NCI-H1417 treated with DMSO at 0.1 percent for 48 hours (cell line): ENCODE results near the gene BLM.
"Not testable (repeated sequence)": the region's sequence is repeated elsewhere in the genome, so short reads cannot be mapped to it uniquely, and the experiment has no call there.

Experiments
- DNase-seq: peaks from one replicate; lab custom pipeline; 2025; lab: John Stamatoyannopoulos, UW

The BLM gene

GRCh38 chr15:90822204-90822955 is 105.2 kb downstream of the BLM start:
- no peak for DNase-seq

- DNase-seq, result no peak
Measured at GRCh38 chr15:90823455-90823974, 106.4 kb downstream of the BLM start.

GRCh38 chr15:90825115-90825899 is 108.2 kb downstream of the BLM start:
- DNase-seq, result not testable (repeated sequence)

DNA sequence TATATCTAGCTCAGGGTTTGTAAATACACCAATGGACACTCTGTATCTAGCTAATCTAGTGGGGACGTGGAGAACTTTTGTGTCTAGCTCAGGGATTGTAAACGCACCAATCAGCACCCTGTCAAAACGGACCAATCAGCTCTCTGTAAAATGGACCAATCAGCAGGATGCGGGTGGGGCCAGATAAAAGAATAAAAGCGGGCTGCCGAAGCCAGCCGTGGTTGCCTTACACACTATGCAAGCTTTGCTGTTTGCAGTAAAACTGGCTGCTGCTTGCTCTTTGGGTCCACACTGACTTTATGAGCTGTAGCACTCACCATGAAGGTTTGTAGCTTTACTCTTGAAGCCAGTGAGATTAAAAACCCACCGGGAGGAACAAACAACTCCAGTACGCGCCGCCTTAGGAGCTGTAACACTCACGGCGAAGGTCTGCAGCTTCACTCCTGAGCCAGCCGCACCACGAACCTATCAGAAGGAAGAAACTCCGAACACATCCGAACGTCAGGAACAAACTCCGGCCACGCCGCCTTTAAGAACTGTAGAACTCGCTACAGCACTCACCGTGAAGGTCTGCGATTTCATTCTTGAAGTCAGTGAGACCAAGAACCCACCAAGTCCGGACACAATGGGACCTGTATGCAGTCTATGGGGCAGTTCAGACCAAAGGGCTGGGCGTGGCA is 109.2 kb downstream of the BLM start:
- not testable (repeated sequence) for DNase-seq

DNA sequence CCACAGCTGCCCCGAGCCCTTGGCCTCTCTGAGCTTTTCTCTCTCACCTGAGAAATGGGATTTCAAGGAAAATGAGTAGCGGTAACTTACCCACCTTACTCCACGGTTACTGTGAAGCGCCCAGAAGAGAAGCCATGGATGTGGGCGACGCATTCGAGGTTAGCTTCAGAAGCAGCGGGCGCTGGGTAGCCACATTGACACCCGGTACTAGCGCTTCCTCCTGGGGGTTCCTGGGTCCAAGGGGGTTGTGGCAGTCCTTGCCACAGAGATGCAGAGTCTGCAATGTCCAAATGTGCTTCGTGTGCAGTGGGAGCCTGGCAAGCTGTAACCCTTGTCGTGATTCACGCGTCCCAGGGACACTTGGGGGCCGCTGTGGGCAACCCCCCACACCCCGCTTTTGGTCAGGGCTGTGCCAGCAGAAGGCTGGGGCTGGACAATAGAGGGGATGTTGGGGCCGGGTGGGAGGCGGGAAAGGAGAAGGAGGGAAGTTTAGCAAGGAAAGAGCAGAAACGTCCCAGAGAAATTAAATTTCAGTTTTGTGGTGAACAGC is 109.8 kb downstream of the BLM start:
- DNase-seq, result no peak

DNA sequence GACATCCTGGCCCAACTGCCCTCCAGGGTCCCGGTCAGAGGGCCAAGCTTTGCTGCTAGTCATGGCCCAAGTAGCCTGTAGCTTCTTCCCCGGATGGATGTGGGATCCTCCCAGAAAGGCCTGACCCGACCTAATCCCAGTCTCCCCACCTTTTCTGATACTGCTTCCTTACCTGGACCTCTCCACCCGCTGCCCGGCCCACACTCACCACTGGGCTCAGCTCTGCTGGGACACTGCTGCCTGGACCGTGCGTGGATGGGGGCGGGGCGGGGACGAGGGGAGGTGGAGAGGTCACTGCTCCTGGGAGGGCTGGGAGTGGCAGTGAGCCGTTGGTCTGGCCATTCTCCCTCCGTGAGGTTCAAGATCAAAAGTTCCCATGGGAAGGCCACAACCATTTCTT is 111.0 kb downstream of the BLM start:
- no peak for DNase-seq

DNA sequence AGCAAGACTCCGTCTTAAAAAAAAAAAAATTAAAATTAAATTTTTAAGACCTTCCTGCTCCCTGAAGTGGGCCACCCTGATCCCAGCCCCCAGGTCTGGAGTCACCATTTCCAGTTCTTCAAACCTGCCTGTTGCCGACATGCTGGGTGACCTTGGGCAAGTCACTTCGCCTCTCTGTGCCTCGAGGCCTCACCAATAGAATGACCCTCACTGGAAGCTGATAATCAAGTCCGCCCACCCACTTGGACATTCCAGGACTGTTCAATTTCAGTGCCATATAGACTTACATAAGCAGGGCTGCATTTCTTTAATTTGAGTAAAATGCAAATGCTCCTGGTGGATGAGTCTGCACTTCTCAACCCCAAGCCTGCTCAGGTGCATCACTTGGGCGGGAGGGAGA is 112.0 kb downstream of the BLM start:
- no peak for DNase-seq

GRCh38 chr15:90829942-90830440 is 112.8 kb downstream of the BLM start:
- no peak for DNase-seq

- DNase-seq, result no peak
Measured at GRCh38 chr15:90834626-90835025, 117.5 kb downstream of the BLM start.

GRCh38 chr15:90836296-90836871 is 119.2 kb downstream of the BLM start:
- DNase-seq, result no peak

DNA sequence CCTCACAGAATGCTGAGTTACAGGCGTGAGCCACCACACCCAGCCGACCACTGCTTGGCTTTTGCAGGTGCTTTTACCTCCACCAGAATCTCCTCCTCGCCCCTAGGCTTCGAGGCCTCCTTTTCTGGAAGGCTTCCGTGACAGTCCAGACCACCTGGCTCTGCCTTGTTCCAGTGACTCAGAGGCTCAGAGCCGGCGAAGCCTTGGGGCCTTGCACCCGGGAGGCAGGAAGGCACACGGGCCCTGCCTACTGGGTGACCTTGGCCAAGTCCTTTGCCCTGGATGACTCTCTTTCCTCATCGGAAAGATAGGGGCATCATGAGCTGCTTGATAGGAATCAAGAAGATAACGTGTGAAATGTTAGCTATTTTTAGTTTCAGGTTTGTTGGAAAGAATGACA is 119.9 kb downstream of the BLM start:
- DNase-seq, result no peak

DNA sequence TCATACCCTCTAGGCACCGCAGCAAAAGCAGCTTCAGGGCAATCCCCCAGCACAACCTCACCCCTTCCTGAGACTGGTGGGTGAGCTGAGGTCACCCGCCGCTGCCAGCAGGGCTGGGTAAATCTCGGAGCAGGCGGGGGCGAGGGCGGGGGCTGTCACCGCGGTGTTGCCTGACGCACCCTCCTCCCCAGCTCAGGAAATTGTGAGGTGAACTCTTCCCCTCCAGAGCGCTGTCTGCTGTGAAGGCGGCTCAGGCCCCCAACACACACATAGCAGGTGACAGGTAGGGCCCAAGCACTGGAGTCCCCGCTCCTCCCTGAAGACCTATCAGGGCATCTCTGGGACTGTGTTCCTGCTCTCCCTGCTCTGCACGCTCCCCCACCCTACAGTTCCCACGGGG is 121.0 kb downstream of the BLM start:
- no peak for DNase-seq

DNA sequence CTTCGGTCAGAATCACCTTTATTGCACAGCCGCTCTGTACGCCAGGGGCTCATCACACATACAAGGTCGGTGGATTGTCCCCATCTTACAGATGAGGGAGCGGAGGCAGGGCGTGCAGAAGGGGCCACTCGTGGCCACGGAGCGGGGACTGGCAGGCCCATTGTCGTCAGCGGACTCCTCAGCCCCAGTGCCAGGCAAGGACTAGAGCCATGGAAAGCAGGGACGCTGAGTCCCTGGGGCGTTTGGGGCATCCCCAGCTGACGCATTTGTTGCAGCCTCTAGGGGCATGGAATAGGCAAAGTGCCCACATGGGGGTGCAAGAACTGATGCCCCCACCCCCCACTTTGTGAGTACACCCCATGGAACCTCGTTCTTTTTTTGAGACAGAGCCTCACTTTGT is 121.4 kb downstream of the BLM start:
- no peak for DNase-seq

DNA sequence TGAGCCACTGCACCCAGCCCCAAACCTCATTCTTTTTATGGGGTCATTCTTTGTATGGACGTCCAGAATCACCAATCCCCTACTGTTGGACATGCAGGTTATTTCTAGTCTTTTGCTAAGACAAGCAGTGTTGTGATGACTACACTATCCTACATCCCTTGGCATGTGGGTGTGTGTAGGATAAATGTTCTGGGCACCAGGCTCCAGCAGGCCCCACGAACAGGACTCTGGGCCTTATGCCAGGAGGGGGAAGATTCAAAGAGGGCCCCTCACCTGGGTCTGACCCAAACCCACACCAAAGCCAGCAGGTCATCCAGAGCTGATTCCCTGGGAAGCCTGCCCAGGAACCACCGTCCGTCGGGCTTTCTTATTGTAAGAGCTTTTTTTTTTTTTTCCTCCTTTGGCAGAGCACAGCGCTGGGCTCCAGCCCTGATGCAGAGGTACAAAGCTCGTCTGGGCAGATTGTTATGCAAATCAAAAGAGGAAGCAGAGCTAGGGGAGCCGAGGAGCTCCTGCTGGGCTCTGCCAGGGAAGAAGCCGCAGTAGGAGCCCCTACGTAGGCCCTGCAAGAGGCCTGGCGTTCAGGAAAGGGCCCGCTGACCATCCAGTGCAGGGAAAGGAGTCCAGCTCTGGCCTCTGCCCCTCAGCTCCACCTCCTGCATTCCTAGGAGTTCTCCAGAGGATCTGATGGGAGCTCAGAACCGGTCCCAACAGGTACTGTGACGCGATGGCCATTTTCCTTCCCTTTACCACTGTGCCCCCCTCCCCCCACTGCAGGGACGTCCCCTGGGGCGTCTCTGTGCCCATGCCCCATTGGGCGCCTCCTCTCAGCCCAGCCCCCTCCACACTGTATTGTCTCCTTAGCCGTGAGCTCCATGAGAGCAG is 122.3 kb downstream of the BLM start:
- DNase-seq, result no peak

GRCh38 chr15:90840157-90840855 is 123.2 kb downstream of the BLM start:
- DNase-seq, result no peak

DNA sequence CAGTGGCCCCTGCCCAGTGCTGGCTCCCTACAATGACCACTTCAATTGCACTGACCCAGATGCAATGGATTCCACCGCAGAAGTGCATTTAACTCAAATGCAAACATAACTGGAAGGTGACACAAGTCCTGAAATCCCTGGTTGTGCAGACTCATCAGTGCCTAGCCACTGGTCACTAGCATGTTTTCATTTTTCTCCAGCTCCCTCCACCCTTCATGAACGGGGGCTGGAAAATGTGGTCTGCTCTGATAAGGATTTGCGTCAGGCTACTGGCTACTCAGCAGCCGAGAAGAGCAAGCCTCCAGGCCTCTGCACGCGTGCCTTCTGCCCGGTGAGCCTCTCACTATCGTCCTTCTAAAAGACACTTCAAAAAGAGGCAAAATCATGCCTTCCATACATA is 123.8 kb downstream of the BLM start:
- DNase-seq, result no peak

DNA sequence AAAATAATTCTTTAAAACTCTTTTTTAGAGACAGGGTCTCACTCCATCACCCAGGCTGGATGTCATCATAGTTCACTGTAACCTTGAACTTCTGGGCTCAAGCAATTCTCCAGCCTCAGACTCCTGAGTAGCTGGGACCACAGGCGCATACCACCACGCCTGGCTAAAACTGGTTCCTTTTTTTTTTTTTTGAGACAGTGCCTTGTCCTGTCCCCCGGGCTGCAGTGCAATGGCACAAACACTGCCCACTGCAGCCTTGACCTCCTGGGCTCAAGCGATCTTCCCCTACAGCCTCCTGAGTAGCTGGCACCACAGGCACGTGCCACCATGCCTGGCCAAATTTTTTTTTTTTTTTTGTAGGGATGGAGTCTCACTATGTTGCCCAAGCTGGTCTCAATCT is 127.5 kb downstream of the BLM start:
- no peak for DNase-seq

GRCh38 chr15:90845201-90845949 is 128.2 kb downstream of the BLM start:
- DNase-seq, result no peak

GRCh38 chr15:90849424-90849823 is 132.3 kb downstream of the BLM start:
- not testable (repeated sequence) for DNase-seq
